KOPT-K1 (cell line): ENCODE results near the gene SH3BP4.

Experiments
- H3K27ac ChIP-seq: fragments of 200-600 bp; sonication (generic); 2 replicates; pipeline ENCODE4 v1.5.1; 2016; ENCODE audit warnings: antibody characterized with exemption, mild to moderate bottlenecking, low read depth, low read length; ENCODE audit not compliant: poor library complexity, severe bottlenecking
- H3K36me3 ChIP-seq: fragments of 200-600 bp; sonication (generic); 2 replicates; pipeline ENCODE4 v1.5.1; 2017; ENCODE audit warnings: antibody characterized with exemption, mild to moderate bottlenecking, low read length, moderate library complexity; ENCODE audit not compliant: insufficient read depth
- H3K9me3 ChIP-seq: fragments of 200-600 bp; sonication (generic); 2 replicates; pipeline ENCODE4 v1.5.1; 2017; ENCODE audit warnings: antibody characterized with exemption, low read length, mild to moderate bottlenecking; ENCODE audit not compliant: insufficient read depth, poor library complexity, severe bottlenecking

SH3BP4 gene

DNA sequence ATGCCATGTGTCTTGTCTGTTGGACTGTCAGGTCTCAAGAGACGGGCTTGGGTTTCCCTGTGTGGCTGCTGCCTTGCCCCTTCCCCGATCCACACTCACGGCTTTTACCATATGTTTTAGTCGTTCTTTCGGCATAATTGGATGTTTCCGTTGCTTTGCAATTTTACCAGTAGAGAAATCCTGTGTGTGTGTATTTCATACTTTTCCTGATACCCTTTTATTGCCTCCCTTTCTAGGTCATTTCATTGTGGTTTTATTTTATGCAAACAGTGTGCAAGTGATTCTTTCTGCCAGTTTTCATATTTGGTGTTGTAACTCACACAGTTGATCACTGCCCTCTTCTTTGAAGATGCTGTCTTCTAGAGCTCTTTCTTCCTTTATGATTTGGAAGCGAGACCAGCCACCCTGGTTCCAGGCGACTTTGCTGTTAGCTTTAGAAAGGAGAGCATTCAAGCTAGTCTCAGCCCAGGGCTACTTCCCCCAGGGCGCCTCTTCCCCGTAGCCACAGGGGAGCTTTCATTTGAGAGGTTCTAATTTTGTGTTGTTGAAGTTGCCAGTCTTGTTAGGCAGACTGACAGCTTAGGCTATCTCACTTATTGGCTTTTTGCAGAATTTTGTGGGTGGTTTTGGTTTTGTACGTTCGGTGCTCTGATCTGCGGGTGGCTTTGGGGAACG is 17.0 kb downstream of the SH3BP4 start:
- Histone ChIP-seq H3K27ac (no peak overlapping the region), H3K9me3 (no peaks in the 10 kb centered on the region)

GRCh38 chr2:234969306-234970098 is 17.7 kb downstream of the SH3BP4 start:
- H3K27ac ChIP-seq = no peak overlapping the region
- no peaks in the 10 kb centered on the region for H3K36me3 ChIP-seq
- no peaks in the 10 kb centered on the region for H3K9me3 ChIP-seq

More for the DNA sequence above, 17.0 kb downstream of the SH3BP4 start:
- H3K36me3 ChIP-seq = no peaks in the 10 kb centered on the region

- no peaks in the 10 kb centered on the region for H3K9me3 ChIP-seq
- H3K27ac ChIP-seq = no peak overlapping the region
- H3K36me3 ChIP-seq = no peaks in the 10 kb centered on the region
Observed at GRCh38 chr2:234970099-234970440, 18.3 kb downstream of the SH3BP4 start.

GRCh38 chr2:234970477-234970882 is 18.7 kb downstream of the SH3BP4 start:
- Histone ChIP-seq H3K36me3 (no peaks in the 10 kb centered on the region), H3K27ac (no peak overlapping the region), H3K9me3 (no peaks in the 10 kb centered on the region)

GRCh38 chr2:234971496-234971895 is 19.7 kb downstream of the SH3BP4 start:
- Histone ChIP-seq H3K27ac (no peak overlapping the region), H3K9me3 (no peaks in the 10 kb centered on the region), H3K36me3 (no peaks in the 10 kb centered on the region)

- H3K27ac ChIP-seq = no peak overlapping the region
Observed at GRCh38 chr2:234973008-234973407, 21.2 kb downstream of the SH3BP4 start.

DNA sequence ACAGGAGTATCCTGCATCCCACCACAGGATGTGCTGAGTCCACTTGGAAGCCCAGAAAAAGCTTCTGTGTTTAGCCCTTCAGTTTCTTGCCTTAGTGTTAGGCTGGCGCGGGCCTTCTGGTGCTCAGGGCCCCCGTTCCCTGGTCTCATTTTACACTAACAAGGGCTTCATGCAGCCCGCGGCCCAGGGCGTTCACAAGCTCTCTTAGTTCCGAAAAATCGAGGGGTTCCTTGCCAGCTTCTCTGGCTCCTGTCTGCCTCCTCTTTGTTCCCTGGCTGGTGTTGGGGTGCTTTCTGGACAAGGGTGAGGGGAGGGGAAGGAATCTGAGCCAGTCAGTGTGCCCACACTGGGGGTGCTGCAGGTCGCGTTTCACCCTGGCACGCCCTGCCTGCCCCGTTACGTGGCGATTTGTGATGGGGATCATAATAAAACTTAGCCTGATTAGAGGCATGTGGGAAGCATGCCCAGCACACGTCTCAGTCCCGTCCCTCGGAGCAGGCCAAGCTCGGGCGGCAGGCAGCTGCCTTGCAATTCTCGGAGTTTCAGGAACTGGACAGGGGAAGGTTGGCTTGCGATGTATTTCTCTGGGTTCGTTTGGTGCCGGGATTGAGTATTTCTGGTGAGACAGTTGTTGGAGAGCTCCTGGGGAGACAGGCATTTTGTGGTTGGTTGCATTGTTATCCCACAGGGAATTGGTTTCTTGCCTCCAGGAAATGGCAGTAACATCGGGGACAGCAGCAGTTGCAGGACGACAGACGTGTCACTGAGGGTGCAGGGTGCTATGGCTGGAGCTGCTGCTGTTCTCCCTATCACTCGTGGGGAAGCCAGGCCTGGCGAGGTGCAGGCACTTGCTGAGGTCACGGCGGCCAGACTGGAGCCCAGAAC is 22.9 kb downstream of the SH3BP4 start:
- Histone ChIP-seq H3K9me3 (peaks cover 2% of the 10 kb centered on the region), H3K27ac (no peak overlapping the region), H3K36me3 (no peaks in the 10 kb centered on the region)

More at GRCh38 chr2:234973008-234973407, 21.2 kb downstream of the SH3BP4 start:
- no peaks in the 10 kb centered on the region for H3K9me3 ChIP-seq
- no peaks in the 10 kb centered on the region for H3K36me3 ChIP-seq

GRCh38 chr2:234975611-234976010 is 23.8 kb downstream of the SH3BP4 start:
- Histone ChIP-seq H3K36me3 (no peaks in the 10 kb centered on the region), H3K27ac (no peak overlapping the region), H3K9me3 (peaks cover 5% of the 10 kb centered on the region)

DNA sequence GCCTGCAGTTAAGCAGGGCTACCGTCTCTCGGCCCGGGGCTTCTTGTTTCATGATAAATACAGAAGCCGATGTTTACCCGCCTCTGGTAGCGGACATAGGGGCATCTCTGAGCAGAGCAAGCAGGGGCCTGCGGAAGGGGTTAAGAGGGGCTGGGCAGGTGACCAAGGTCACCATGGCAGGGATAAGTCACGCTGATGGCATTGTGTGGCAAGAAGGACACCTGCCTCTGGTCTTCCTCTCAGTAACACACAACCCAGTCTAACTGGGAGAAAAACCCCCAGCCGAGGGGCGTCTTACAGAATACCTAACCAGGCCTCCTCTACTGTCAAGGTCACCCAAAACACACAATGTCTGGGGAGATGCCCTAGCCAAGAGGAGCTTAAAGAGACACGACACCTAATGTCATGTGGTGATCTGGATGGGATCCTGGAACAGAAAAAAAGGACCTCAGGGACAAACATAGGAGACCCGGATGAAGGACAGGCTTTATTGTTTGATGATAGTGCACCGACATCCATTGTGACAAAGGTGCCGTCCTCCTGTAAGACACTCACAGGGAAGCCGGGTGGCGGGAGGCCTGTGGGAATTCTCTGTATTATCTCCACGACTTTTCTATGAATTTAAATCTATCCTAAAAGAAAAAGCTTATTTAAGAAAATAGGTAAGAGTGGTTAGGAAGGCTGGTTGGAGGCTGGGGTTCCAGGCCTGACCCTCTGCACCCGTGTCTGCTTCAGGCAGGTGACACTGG is 24.8 kb downstream of the SH3BP4 start:
- Histone ChIP-seq H3K36me3 (no peaks in the 10 kb centered on the region), H3K27ac (no peak overlapping the region), H3K9me3 (peaks cover 5% of the 10 kb centered on the region)

DNA sequence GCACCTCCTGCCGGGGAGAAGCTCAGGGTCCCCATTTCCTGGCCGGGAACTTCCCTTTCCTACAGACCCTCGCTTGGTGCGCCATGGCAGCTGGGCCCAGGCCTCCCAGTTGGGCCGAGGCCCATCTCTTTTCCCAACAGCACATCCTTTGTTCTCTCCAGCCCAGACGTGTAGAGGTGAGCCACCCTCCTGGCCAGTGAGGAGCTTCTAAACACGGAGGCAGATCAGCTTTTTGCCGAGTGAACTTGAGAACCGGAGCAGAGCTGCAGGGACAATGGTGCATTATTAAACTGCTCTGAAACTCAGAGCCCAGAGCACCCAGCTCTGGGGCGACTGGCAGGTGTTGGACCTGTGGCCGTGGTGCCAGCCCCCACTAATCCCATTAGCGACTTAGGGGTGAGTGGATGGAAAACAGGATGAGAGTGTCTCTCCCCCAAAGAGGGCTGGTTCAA is 25.4 kb downstream of the SH3BP4 start:
- Histone ChIP-seq H3K9me3 (peaks cover 5% of the 10 kb centered on the region), H3K36me3 (no peaks in the 10 kb centered on the region), H3K27ac (no peak overlapping the region)

DNA sequence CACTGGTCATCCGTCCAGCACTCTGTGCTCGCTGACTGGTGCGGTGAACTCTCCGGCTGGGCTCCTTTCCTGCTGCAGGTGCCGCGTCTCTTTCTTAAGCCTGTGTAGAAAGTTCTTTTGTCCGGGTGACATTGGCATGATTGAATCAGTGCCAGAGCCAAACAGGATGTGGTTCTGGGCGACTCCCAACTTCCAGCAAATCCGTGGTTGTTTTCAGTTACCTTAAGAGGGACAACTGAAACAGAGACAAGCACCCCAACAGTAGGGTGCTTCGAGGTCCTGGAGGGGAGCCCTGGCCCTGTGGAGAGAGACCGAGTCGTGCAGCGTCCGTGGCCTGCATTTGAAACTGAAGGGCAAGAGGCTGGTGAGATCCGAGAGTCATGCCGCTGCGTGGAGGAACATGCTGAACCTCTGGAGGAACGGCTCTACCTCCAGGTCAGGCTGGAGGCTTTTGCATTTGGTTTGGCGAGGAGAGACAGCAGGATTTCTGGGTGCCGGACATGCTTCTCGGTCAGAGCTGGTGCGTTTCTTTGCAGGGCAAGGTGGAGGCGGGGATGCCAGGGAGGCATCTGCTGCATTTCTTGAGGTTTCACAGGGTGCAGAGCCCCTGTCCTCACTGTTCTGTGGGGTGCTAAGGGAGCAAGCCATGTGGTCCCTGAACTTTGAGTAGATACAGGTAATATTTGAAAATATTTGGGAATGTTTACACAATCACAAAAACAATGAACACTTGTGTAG is 26.8 kb downstream of the SH3BP4 start:
- H3K27ac ChIP-seq = no peak overlapping the region
- H3K36me3 ChIP-seq = no peaks in the 10 kb centered on the region

DNA sequence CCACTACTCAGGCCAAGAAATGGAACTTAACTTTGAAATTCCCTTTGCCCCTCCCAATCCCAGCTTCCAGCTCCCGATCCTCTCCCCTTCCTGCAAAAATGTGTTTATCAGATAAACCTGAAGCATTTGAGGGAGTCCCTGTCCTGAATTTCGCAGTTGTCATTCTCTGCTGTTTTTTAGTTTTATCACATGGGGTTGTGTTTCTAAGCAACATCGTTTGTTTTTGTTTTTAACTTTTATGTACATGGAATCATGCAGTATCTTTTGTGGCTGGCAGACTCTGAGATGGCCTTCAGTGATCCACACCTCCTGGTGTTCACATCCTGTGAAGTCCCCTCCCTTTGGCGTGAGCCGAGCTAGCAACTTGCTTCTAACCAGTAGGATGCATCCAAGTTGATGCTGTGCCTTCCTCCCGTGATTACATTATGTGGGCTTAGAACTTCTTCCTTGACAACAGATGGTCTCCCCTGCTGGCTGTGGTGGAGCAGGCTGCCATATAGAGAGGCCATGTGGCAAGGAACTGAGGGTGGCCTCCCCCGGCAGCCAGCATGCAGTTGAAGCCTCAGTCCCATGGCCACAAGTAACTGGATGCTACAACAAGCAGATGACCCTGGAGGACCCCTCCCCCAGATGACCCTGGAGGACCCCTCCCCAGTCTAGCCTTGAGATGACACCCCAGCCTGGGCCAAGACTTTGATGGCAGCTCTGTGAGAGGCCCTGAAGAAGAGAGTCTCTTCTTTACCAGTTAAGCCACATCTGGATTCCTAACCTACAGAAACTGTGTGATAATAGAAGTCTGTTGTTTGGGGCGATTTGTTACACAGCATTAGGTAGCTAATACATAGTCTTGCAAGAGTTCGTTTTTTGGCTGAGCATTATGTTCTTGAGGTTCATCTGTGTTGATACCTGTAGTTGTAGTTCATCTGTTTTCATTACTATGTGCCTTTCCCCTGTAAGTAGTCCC is 27.7 kb downstream of the SH3BP4 start:
- H3K27ac ChIP-seq = no peak overlapping the region
- H3K36me3 ChIP-seq = no peaks in the 10 kb centered on the region
- H3K9me3 ChIP-seq = peaks cover 5% of the 10 kb centered on the region

More for the DNA sequence above, 26.8 kb downstream of the SH3BP4 start:
- H3K9me3 ChIP-seq = peaks cover 5% of the 10 kb centered on the region
